HepG2 (cell line): ENCODE data around the gene TSKU. TPM values are rescaled to one million over a fixed set of nuclear protein-coding genes. Genes with fewer than 3 reads are reported as not detected.
A peak's percentile ranks its signal among the peaks of the same experiment; 100 is the strongest.

Source experiments
- CBX2 ChIP-seq, 2 experiments: fragments of 200-600 bp in 1 of 2; sonication (generic); formaldehyde crosslinking in 1 of 2; IDR thresholded peaks; 2 replicates each; pipeline versions ENCODE4 v1.7.0 to v1.8.1; 2018 to 2022; ENCODE audit warnings: low read depth in 2 of 2, low read length in 1 of 2, mild to moderate bottlenecking in 1 of 2, missing genetic modification reagents in 1 of 2
- HNF1A ChIP-seq, 2 experiments: sonication (generic) in 1 of 2; formaldehyde crosslinking in 1 of 2; IDR thresholded peaks; 2 replicates each; pipeline versions ENCODE4 v1.4.0 to v1.6.1; 2016 to 2020; ENCODE audit warnings: borderline replicate concordance in 1 of 2, low read depth in 1 of 2, mild to moderate bottlenecking in 1 of 2, missing genetic modification reagents in 1 of 2
- MLXIP ChIP-seq: sonication (generic); formaldehyde crosslinking; IDR thresholded peaks from 2 replicates; pipeline ENCODE4 v1.9.0; 2021; ENCODE audit warnings: missing genetic modification reagents, borderline replicate concordance
- ONECUT2 ChIP-seq: sonication (generic); formaldehyde crosslinking; IDR thresholded peaks from 2 replicates; pipeline ENCODE4 v1.4.0; 2020; ENCODE audit warnings: missing genetic modification reagents
- PBX3 ChIP-seq: sonication (generic); formaldehyde crosslinking; IDR thresholded peaks from 2 replicates; pipeline ENCODE4 v1.8.1; 2023; ENCODE audit warnings: missing genetic modification reagents, inconsistent platforms, borderline replicate concordance
- TAF1 ChIP-seq: sonication (generic); formaldehyde crosslinking; IDR thresholded peaks from 2 replicates; pipeline ENCODE4 v1.4.0; 2020; ENCODE audit warnings: missing genetic modification reagents
- TAF15 ChIP-seq: fragments of 200-400 bp; formaldehyde crosslinking; IDR thresholded peaks from one replicate; pipeline ENCODE4 v1.6.1; 2018; ENCODE audit warnings: mild to moderate bottlenecking, low read depth, low read length; ENCODE audit not compliant: poor library complexity, severe bottlenecking
- ZBTB43 ChIP-seq: sonication (generic); formaldehyde crosslinking; conservative IDR thresholded peaks from 2 replicates; pipeline ENCODE4 v1.4.0; 2020; ENCODE audit warnings: missing genetic modification reagents
- ZNF280D ChIP-seq: sonication (generic); formaldehyde crosslinking; IDR thresholded peaks from 2 replicates; pipeline ENCODE4 v1.5.1; 2020; ENCODE audit warnings: mild to moderate bottlenecking, missing genetic modification reagents
- ZNF441 ChIP-seq: sonication (generic); formaldehyde crosslinking; IDR thresholded peaks from 2 replicates; pipeline ENCODE4 v1.7.0; 2021; ENCODE audit warnings: missing genetic modification reagents, borderline replicate concordance
- ZNF460 ChIP-seq: sonication (generic); formaldehyde crosslinking; IDR thresholded peaks from 2 replicates; pipeline ENCODE4 v1.5.1; 2020; ENCODE audit warnings: missing genetic modification reagents, mild to moderate bottlenecking, borderline replicate concordance
- ZNF543 ChIP-seq: sonication (generic); formaldehyde crosslinking; IDR thresholded peaks from 2 replicates; pipeline ENCODE4 v1.4.0; 2020; ENCODE audit warnings: mild to moderate bottlenecking, missing genetic modification reagents
- ZNF678 ChIP-seq: sonication (generic); formaldehyde crosslinking; IDR thresholded peaks from 2 replicates; pipeline ENCODE4 v1.4.0; 2020; ENCODE audit warnings: mild to moderate bottlenecking, missing genetic modification reagents
- ZSCAN12 ChIP-seq: sonication (generic); formaldehyde crosslinking; IDR thresholded peaks from 2 replicates; pipeline ENCODE4 v1.9.0; 2021; ENCODE audit warnings: mild to moderate bottlenecking, missing genetic modification reagents
- ZSCAN25 ChIP-seq: sonication (generic); formaldehyde crosslinking; IDR thresholded peaks from 2 replicates; pipeline ENCODE4 v1.8.0; 2022; ENCODE audit warnings: mild to moderate bottlenecking, missing genetic modification reagents
- polyA plus RNA-seq, 8 experiments: library from polyadenylated mRNA; depleted of rRNA in 3 of 8; stranded (reverse) in 7 of 8; unstranded in 1 of 8; fragments of >200 nt; fragmentation: Illumina TruSeq in 4 of 8; extraction: Trizol in 4 of 8; gene quantifications; 2 replicates each; pipeline versions ENCODE4 v1.2.1 to v1.2.3, GENCODE V29; 2011 to 2016; ENCODE audit warnings: low read depth in 4 of 8, missing spikeins in 1 of 8, mixed read lengths in 1 of 8; ENCODE audit not compliant: insufficient read depth in 1 of 8
- total RNA-seq, 5 experiments: library from RNA; depleted of rRNA; stranded (reverse); fragments of >200 nt; fragmentation: Illumina TruSeq; extraction: Trizol; gene quantifications; 2 replicates each; pipeline ENCODE4 v1.2.3, GENCODE V29; 2016; ENCODE audit warnings: low read depth in 1 of 5

TSKU gene
- total and polyA plus RNA-seq, 2 of the 13 experiments (the other 11 are each of a cell fraction or from before 2014, with no cell fraction given) = 20.3 to 21.4 TPM

GRCh38 chr11:76783294-76783895, at the start of gene TSKU (continued):
- peak; percentile 14; the same call in 1 of the 2 replicates for TF ChIP-seq ZSCAN25
- TF ChIP-seq TAF15 = no peak
- no peak for TF ChIP-seq ZSCAN12 (CRISPR knock-in tag)
- TF ChIP-seq ZBTB43 (CRISPR knock-in tag) = peak; percentile 63; the same call in 1 of the 2 replicates
- TF ChIP-seq HNF1A (IDR thresholded peaks at IDR 0.05; ENCODE audit: low read depth) = no peak
- no peak for TF ChIP-seq HNF1A (CRISPR knock-in tag; IDR thresholded peaks at IDR 0.05; ENCODE audit: borderline replicate concordance)
- no peak for TF ChIP-seq ZNF543
- no peak for TF ChIP-seq ZNF678 (CRISPR knock-in tag)
- TF ChIP-seq PBX3 (CRISPR knock-in tag) = no peak
- no peak for TF ChIP-seq CBX2 (IDR thresholded peaks at IDR 0.05; ENCODE audit: low read depth, low read length)
- no peak for TF ChIP-seq CBX2 (CRISPR knock-in tag; IDR thresholded peaks at IDR 0.05; ENCODE audit: low read depth)
- TF ChIP-seq TAF1 = no peak
- TF ChIP-seq ZNF280D = no peak
- TF ChIP-seq ONECUT2 (CRISPR knock-in tag) = no peak
- TF ChIP-seq ZNF460 (CRISPR knock-in tag) = no peak
- TF ChIP-seq ZNF441 = no peak
- TF ChIP-seq MLXIP (CRISPR knock-in tag) = peak; percentile 71
